Nucleus accumbens (tissue), 56 donors: ENCODE measurements around the gene PPP2R3B.
A peak's percentile ranks its signal among the peaks of the same experiment; 100 is the strongest.
"Not testable (repeated sequence)": the region's sequence is repeated elsewhere in the genome, so short reads cannot be mapped to it uniquely, and the experiment has no call there.

Experiments
- DNase-seq, 56 donors: peaks; one replicate each; lab custom pipeline; 2025; lab: John Stamatoyannopoulos, UW

The PPP2R3B gene

DNA sequence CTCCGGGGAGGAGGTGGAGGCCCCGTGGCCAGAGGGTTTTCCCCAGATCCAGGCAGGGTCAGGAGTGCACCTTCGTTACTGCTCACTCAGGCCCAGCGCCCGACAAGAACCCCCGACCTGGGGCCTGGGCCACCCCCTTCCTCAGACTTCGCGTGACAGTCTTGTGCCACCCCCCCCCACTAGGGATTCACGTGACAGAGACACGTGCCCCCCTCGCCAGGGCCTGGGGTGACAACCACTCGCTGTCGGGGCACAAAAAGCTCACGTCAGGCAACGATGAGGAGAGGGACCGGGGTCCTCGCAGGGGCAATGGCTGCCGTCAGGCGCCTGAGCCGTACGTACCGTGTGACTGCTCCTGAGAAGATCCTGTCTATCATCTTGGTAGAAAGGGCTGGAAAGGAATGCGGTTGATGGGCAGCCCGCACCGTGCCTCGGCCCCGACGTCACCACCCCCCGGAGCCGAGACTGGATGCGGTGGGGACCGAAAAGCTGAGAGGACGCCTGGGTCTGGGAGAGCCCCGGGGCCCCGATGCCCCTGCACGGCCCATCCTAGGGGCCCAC is 45.1 kb downstream of the PPP2R3B start:
- no peak for DNase-seq

DNA sequence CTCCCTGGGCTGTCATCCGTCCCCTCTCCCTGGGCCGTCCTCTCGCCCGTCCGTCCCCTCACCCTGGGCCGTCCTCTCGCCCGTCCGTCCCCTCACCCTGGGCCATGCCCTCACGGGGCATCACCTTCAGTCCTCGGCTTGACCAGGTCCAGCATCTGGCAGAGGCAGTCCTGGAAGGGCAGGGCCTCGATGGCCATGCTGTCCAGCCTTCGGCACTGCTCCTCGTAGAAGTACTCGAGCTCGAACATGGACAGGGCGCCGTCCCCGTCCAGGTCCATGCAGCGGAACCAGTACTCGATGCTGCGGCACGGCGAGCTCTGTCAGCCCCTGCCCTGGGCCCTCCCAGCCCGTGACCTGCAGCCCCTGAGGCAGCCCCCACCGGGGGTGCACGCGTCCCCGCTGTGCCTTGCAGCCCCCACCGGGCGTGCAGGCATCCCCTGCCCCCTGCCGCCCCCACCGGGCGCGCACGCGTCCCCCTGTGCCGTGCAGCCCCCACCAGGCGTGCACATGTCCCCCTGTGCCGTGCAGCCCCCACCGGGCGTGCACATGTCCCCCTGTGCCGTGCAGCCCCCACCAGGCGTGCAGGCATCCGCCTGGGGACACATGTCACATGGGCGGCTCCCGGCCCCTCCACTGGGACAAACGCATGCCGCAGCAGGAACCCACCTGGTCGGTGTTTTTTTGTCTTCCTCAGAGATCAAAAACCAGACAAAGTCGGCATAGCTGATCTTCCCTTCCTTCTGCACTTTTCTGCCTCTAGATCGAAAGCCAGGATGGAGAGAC is 45.9 kb downstream of the PPP2R3B start:
- no peak for DNase-seq

GRCh38 chrX:340121-340520 is 46.6 kb downstream of the PPP2R3B start:
- no peak for DNase-seq

GRCh38 chrX:338836-339400 is 47.8 kb downstream of the PPP2R3B start:
- DNase-seq: no peak

GRCh38 chrX:338281-338835 is 48.3 kb downstream of the PPP2R3B start:
- DNase-seq: no peak

GRCh38 chrX:337331-337831 is 49.3 kb downstream of the PPP2R3B start:
- no peak for DNase-seq

- DNase-seq: no peak
Observed at GRCh38 chrX:336227-336626, 50.5 kb downstream of the PPP2R3B start.

GRCh38 chrX:335758-336155 is 51.0 kb downstream of the PPP2R3B start:
- no peak for DNase-seq

- no peak for DNase-seq
Observed at GRCh38 chrX:334971-335757, 51.5 kb downstream of the PPP2R3B start.

- DNase-seq: no peak
Observed at GRCh38 chrX:334331-334891, 52.3 kb downstream of the PPP2R3B start.

GRCh38 chrX:333611-334311 is 52.9 kb downstream of the PPP2R3B start:
- DNase-seq: no peak

GRCh38 chrX:332916-333610 is 53.6 kb downstream of the PPP2R3B start:
- DNase-seq: no peak

DNA sequence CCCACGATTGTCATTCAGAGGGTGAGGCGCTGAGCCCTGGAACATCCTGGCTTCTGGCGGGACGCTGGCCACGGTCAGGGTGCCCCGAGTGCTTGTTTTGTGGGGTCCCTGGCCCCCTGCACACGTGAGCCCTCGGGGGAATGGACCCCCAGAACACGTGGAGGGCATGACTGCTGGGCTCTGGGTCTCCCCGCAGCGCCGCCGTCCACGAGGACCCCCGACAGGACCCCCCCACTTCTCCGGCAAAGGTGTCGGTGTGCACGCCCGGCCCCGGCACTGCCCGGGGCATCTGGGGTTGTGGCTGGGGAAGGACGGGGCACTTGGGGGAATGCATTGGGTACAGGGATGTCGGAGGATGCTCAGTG is 54.2 kb downstream of the PPP2R3B start:
- no peak for DNase-seq

DNA sequence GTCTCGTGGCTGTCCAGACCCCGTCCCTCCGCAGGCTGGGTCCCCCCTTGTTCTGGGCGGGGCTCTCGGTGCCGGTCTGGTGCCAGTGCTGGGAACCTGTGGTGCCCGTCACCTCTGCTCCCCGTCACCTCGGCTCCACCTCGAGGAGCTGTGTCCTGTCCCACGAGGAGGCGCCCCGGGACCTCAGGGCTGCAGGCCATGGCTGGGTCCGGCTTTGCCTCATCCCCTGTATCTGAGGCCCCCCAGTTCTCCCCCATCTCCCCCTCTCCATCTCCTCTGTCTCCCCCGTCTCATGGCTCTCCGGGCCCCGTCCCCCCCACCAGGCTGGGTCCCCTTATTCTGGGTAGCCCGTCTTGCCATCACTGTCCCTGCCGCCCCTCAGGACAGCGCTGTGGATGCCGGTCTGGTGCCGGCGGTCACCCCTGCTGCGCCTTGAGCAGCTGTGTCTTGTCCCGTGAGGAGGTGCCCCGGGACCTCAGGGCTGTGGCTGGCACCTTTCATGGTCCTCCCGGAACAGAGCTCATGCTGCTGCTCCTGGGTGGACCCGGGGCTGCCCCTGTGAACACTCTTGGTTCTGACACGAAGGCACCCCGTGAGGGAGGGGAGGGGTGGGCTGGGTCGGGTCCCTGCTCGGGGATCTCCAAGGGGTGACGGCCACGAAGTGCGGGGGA is 54.7 kb downstream of the PPP2R3B start:
- DNase-seq: peak in 1 of 56 donors; percentile 5

DNA sequence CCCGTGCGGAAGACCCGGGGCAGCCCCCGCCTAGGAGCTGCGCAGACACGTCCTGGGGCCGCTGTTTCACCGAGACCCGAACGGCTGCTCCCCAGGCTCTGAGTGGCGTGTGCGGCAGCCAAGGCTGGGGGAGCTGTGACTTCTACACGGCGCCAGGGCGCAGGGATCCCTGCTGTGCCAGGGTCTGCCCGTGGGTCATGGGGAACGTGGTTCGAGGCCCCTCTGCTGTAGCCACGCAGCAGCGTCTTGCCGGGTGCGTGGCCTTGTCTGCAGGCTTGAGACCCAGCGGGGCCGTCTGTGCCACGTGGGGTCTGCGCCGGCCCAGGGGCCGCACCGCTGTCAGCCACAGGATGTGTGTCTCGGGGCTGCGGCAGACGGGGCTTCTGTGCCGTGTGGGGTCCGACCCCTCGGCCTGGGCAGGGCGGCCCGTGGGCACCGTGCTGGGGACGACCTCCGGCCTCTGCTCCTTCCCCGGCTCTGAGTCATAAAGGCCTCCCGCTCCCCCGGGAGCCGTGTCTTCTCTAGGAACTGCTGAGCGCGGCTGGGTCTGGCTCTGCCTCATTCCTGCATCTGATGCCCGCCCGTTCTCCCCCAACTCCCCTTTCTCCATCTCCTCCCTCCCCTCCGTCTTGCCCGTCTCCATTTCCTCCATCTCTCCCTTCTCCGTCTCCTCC is 55.4 kb downstream of the PPP2R3B start:
- peak in 1 of 56 donors; percentile 1 for DNase-seq

GRCh38 chrX:330726-331150 is 56.0 kb downstream of the PPP2R3B start:
- no peak for DNase-seq

GRCh38 chrX:330141-330725 is 56.5 kb downstream of the PPP2R3B start:
- DNase-seq: not testable (repeated sequence)
